HS-5 (cell line): ENCODE data around the gene MIER2.
"Not testable (repeated sequence)": the region's sequence is repeated elsewhere in the genome, so short reads cannot be mapped to it uniquely, and the experiment has no call there.

Experiments
- DNase-seq: peaks from one replicate; pipeline ENCODE4 v3.0.0-alpha.2; 2012; ENCODE audit warnings: low read depth

MIER2 gene

GRCh38 chr19:344625-345319 lies at the start of gene MIER2:
MIER2 (minus strand) TSS chr19:344796; CDS start chr19:344782, 14 bp downstream.
- DNase-seq, result no peak

DNA sequence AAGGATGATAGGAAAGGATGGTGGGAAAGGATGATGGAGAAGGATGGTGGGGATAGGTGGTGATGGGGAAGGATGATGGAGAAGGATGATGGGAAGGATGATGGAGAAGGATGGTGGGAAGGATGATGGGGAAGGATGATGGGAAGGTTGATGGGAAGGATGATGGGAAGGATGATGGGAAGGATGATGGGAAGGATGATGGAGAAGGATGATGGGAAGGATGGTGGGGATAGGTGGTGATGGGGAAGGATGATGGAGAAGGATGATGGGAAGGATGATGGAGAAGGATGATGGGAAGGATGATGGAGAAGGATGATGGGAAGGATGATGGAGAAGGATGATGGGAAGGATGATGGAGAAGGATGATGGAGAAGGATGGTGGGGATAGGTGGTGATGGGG lies 49.0 kb upstream of the MIER2 start:
- not testable (repeated sequence) for DNase-seq

DNA sequence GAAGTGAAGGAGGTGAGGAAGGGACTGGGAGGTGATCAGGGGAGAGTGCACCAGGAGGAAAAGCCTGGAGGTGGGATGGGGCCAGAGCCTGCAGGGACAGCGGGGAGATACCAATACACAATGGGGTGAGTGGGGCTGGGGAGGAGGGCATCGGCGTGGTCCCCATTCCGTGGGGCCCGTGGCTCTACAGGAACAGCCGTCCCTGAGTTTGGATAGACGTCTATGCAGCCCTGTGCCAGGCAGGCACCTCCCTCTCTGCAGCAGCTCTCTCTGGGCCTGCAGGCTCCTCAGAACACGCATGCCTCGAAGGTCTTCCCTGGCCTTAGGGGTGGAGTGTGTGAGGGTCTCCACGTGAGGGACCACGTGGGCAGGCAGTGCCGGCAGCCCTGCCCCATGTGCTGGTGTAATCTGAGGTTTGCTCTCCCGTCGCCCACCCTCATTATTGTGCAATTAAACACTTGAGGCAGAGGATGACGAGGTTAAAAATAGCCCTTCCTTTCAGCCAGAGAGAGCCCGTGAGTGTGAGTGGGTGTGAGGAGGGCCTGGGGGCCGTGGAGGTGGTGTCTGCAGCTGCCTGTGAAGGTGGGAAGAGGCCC lies 47.9 kb upstream of the MIER2 start:
- no peak for DNase-seq

- DNase-seq, result no peak
These were observed 47.3 kb upstream of the MIER2 start for GRCh38 chr19:391726-392374.

DNA sequence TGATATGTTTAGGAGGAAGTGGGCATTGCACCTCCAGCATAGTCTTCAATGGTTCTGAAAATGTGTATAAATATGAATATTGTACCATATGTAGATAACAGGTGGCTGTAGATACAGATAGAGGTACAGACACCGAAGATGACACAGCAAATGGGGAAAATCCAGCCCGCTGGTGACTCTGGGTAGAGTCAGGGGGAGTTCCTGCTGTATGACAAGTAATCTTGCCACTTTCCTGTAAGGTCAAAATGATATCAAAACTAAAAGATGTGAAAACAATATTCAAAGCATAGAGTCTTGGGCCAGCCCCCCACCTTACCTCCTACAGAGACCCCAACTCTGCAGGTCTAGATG lies 46.6 kb upstream of the MIER2 start:
- no peak for DNase-seq

GRCh38 chr19:390386-391206 lies 46.0 kb upstream of the MIER2 start:
- DNase-seq, result no peak

DNA sequence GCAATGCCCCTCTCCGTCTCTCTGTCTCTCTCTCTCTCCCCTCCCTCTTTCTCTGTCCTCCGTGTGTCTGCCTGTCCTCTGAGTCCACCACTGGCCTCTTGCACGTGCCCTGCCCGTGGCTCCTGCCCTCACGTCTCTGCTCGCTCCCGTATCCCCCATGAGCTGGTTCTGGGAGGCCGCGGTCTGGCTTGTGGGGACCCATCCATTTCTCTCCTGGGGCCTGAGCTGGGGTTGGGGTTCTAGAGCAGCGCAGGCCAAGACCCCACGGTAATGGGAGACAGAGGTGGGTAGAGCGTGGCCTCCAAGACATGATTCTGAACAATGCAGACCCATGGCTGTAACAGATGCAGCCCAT lies 45.3 kb upstream of the MIER2 start:
- DNase-seq, result no peak

DNA sequence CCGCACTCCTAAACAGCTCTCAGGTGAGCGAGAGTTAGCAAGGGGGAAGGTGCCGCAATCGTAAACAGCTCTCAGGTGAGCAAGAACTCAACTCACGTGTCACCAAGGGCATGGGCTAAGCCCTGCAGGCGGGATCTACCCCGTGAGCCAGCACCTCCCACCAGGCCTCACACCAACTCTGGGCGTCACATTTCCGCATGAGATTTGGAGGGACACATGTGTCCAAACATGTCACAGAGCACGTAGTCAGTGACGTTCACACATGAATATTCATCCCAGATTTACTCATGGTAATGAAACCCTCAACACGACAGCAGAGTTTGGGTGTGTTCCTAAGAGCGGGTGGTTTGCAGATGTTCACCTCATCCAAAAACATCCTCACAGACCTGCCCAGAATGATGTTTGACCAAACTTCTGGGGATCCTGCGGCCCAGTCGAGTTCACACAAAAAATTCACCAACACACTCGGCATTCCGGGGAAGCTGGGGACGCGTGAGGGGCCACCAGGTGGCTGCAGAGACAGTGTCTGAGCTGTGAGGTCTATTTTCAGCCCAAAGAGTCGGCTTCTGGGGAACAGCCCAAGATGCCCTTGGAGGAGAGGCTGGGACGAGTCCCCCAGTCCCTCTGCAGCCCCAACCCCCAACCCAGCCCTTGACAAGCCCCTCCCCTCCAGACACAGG lies 44.8 kb upstream of the MIER2 start:
- DNase-seq, result no peak

DNA sequence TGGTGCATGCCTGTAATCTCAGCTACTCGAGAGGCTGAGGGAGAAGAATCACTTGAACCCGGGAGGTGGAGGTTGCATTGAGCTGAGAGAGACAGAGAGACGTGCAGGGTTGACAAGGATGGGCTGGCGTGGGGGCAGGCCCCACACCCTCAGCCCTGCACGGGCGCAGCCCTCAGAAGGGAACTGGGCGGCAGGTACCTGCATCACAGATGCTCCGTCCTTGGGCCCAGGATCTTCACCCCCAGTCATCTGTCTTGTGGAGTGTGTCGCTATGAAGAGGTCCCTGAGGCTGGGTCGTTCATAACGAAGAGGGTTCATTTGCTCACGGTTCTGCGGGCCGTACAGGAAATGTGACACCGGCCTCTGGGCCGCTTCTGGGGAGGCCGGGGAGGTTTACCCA lies 44.1 kb upstream of the MIER2 start:
- no peak for DNase-seq

GRCh38 chr19:387777-388176 lies 43.2 kb upstream of the MIER2 start:
- DNase-seq, result no peak

- DNase-seq, result not testable (repeated sequence)
These were observed 42.2 kb upstream of the MIER2 start for GRCh38 chr19:386632-387301.

DNA sequence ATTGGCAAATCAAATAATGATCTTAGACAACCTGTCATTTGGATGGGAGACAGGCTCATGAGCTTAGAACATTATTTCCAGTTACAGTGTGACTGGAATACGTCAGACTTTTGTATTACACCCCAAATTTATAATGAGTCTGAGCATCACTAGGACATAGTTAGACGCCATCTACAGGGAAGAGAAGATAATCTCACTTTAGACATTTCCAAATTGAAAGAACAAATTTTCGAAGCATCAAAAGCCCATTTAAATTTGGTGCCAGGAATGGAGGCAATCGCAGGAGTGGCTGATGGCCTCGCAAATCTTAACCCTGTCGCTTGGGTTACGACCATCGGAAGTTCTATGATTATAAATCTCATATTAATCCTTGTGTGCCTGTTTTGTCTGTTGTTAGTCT lies 41.6 kb upstream of the MIER2 start:
- DNase-seq, result not testable (repeated sequence)

- DNase-seq, result no peak
These were observed 40.2 kb upstream of the MIER2 start for GRCh38 chr19:384799-385169.

- no peak for DNase-seq
These were observed 39.6 kb upstream of the MIER2 start for GRCh38 chr19:383922-384798.

GRCh38 chr19:383040-383439 lies 38.4 kb upstream of the MIER2 start:
- no peak for DNase-seq

DNA sequence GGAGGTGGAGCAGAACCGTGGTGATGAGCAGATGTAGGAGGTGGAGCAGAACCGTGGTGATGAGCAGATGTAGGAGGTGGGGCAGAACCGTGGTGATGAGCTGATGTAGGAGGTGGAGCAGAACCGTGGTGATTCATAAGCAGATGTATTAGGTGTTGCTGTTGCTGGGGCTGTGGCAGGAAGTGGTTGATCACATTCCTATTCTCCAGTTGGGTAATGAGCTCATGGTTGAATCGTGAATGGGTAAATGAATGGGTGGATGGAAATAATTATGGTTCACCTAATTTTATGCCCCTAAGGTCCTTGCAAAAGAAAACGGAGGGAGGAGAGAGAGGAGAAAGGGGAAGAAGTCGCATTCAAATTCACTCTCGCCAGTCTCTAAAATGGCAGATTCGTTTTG lies 38.0 kb upstream of the MIER2 start:
- peak; percentile 82 for DNase-seq

- DNase-seq, result not testable (repeated sequence)
These were observed 37.3 kb upstream of the MIER2 start for GRCh38 chr19:381901-382300.

DNA sequence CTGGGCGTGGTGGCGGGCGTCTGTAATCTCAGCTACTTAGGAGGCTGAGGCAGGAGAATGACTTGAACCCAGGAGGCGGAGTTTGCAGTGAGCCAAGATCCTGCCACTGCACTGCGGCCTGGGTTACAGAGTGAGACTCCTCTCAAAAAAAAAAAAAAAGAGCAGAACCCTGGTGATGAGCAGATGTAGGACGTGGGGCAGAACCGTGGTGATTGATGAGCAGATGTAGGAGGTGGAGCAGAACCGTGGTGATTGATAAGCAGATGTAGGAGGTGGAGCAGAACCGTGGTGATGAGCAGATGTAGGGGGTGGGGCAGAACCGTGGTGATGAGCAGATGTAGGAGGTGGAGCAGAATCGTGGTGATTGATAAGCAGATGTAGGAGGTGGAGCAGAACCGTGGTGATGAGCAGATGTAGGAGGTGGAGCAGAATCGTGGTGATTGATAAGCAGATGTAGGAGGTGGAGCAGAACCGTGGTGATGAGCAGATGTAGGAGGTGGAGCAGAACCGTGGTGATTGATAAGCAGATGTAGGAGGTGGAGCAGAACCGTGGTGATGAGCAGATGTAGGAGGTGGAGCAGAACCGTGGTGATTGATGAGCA lies 36.1 kb upstream of the MIER2 start:
- not testable (repeated sequence) for DNase-seq

DNA sequence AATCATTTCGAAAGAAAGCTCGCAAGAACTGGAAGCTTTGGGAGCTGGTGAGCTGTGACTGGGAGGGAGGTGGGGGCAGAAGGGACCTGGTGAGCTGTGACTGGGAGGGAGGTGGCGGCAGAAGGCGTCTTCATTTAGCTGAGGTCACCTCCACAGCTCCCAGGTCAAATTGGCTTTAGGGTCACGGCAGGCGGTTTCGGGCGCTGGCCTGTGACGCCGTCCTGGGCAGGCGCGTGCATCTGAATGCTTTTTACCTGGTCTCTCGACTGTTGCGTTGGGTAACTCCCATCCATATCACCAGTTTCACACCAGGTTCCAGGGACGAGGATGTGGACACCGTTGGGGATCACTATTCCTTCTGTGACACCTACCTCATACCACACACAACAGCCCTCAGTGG lies 35.2 kb upstream of the MIER2 start:
- DNase-seq, result no peak

DNA sequence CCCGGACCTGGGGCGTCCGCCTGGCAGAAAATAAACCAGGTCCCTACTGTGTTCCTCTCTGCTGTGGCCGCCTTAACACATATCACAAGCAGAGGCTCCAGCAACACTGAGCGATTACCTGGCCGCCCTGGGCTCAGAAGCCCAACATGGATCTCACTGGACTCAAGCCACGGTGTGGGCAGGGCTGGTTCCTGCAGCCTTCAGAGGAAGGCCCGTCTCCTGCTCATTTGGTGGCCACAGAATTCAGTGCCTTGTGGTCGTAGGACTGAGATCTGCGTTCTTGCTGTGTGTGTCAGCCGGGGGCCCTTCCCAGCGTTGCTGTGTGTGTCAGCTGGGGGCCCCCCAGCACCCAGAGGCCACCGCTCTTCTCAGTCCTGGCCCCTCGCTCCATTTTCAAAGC lies 34.1 kb upstream of the MIER2 start:
- DNase-seq, result no peak
